ENCODE results near the gene CCSER1. TPM values are rescaled to one million over a fixed set of nuclear protein-coding genes. Genes with fewer than 3 reads are reported as not detected.
A peak's percentile ranks its signal among the peaks of the same experiment; 100 is the strongest.

CCSER1 gene
- total RNA-seq, 1 donor from 2014 or later = 1.4 TPM

DNA sequence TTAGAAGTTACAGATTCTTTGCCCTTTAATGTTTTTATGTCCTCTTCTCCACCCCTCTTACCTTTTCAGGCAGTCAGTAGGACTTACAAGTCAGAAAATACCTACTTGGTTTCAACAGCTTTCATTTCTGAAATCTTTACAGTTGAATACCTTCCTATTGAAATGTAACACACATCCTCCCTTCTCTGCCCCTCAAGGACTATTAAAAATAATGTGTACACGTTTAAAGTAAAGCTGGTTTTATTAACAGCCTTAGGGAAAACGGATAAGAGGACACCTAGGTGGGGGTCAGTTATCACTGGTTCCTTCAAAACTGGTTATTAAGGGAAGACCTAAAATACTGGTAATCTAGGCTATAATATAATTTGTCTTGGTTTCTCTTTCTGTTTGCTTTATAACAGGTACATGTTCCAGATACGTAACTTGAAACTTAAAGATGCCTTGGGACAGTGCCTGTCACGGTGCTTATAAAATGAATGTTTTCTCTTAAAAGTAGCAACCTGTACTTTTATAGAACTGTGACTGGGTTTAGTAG is 1.8 kb downstream of the CCSER1 start:
- Histone ChIP-seq H3K36me3 (ENCODE audit: control insufficient read depth, insufficient read depth, low read length) (no peaks in the 10 kb centered on the region), H3K4me3 (ENCODE audit: low read depth, low read length) (peak overlapping the region; percentile 66), H3K27me3 (ENCODE audit: control insufficient read depth, insufficient read depth, low read length) (no peaks in the 10 kb centered on the region)
- TF ChIP-seq, protein P1, sequence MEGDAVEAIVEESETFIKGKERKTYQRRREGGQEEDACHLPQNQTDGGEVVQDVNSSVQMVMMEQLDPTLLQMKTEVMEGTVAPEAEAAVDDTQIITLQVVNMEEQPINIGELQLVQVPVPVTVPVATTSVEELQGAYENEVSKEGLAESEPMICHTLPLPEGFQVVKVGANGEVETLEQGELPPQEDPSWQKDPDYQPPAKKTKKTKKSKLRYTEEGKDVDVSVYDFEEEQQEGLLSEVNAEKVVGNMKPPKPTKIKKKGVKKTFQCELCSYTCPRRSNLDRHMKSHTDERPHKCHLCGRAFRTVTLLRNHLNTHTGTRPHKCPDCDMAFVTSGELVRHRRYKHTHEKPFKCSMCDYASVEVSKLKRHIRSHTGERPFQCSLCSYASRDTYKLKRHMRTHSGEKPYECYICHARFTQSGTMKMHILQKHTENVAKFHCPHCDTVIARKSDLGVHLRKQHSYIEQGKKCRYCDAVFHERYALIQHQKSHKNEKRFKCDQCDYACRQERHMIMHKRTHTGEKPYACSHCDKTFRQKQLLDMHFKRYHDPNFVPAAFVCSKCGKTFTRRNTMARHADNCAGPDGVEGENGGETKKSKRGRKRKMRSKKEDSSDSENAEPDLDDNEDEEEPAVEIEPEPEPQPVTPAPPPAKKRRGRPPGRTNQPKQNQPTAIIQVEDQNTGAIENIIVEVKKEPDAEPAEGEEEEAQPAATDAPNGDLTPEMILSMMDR (IDR thresholded peaks at IDR 0.05; ENCODE audit: insufficient read depth, low read length, poor library complexity, severe bottlenecking) = no peak
- DNase-seq (ENCODE audit: low read depth) = no peak

DNA sequence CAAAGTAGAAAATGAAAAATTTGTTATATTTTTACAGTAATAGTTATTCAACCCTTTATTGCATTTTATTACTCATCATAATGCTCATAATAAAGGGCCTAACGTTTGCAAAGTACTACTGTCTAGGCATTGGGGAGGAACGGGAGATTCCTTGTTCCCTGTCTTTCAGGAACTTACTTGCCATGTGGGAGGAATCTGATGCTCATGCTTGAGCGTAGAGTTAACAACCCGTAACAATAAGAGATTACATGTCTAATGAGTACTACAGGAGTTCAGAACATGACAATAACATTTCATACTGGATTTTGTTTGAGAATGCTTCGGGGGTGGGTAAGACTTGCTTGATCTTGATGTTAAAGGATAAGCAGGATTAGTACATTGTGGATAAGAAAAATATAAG is 2.9 kb downstream of the CCSER1 start:
- Histone ChIP-seq H3K36me3 (ENCODE audit: control insufficient read depth, insufficient read depth, low read length) (no peaks in the 10 kb centered on the region), H3K27me3 (ENCODE audit: control insufficient read depth, insufficient read depth, low read length) (no peaks in the 10 kb centered on the region), H3K4me3 (ENCODE audit: low read depth, low read length) (no peak overlapping the region)
- DNase-seq (ENCODE audit: low read depth) = no peak
- TF ChIP-seq, protein P1 (IDR thresholded peaks at IDR 0.05; ENCODE audit: insufficient read depth, low read length, poor library complexity, severe bottlenecking) = no peak

DNA sequence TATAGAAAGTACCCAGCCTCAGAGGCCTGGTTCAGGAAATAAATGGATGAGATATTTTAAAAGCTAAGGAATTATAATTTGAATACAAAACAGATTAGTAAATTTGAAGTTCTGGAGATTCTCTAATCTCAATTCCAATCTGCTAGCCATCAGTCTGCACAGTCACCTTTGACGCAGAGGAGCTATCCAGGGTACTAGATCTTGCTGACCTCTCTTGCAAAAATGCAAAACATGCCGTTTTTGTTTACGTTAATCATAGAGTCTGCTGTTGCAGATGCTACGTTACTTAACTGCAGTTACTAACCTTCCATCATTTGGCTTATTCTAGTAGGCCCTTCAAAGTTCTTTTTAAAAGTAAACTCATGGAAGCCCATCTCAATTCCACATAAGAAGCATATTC is 10.4 kb downstream of the CCSER1 start:
- TF ChIP-seq, protein P1 (IDR thresholded peaks at IDR 0.05; ENCODE audit: insufficient read depth, low read length, poor library complexity, severe bottlenecking) = no peak
- H3K36me3 ChIP-seq (ENCODE audit: control insufficient read depth, insufficient read depth, low read length) = no peaks in the 10 kb centered on the region
- H3K4me3 ChIP-seq (ENCODE audit: low read depth, low read length) = no peak overlapping the region
- DNase-seq (ENCODE audit: low read depth) = no peak
- no peaks in the 10 kb centered on the region for H3K27me3 ChIP-seq (ENCODE audit: control insufficient read depth, insufficient read depth, low read length)

DNA sequence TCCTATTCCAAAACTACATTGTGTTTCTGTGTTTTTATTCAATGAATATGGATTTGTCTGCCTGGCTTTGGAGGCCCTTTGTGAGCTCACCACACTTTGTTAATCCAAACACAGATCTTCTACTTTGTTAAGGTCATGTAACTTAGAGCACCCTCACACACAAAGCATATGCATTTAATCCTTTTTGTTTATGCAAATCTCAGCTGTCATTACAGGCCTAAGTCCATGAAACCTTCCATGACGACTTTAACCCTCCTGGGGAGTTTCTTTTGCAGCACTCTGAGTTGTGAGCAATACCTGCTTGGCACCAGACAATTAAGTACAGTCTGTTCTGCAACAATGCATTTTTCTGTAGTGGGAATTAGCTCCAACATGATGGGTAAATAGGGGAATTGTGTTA is 14.9 kb downstream of the CCSER1 start:
- Histone ChIP-seq H3K4me3 (ENCODE audit: low read depth, low read length) (no peak overlapping the region), H3K27me3 (ENCODE audit: control insufficient read depth, insufficient read depth, low read length) (no peaks in the 10 kb centered on the region), H3K36me3 (ENCODE audit: control insufficient read depth, insufficient read depth, low read length) (no peaks in the 10 kb centered on the region)
- DNase-seq (ENCODE audit: low read depth) = no peak
- TF ChIP-seq, protein P1 (IDR thresholded peaks at IDR 0.05; ENCODE audit: insufficient read depth, low read length, poor library complexity, severe bottlenecking) = no peak

DNA sequence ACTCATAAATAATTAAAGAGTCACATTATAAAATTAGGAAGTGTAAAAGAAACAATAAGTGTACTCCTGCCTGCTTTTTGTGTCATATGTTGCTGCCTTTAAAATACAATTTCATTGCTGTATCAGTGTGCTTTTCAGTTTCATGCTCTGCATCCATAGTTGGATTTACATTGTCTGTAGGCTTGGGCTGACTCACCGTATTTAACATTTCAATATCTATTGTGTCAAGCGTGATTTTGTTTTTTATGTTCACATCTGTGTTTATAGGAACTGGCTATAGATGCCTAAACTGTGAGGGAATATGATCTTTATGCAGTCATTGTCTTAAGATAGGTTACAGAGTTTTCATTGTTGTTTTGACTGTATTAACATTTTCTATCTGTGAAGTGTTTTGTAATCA is 18.1 kb downstream of the CCSER1 start:
- Histone ChIP-seq H3K4me3 (ENCODE audit: low read depth, low read length) (no peak overlapping the region), H3K27me3 (ENCODE audit: control insufficient read depth, insufficient read depth, low read length) (no peaks in the 10 kb centered on the region), H3K36me3 (ENCODE audit: control insufficient read depth, insufficient read depth, low read length) (no peaks in the 10 kb centered on the region)
- no peak for DNase-seq (ENCODE audit: low read depth)
- TF ChIP-seq, protein P1 (IDR thresholded peaks at IDR 0.05; ENCODE audit: insufficient read depth, low read length, poor library complexity, severe bottlenecking) = no peak

DNA sequence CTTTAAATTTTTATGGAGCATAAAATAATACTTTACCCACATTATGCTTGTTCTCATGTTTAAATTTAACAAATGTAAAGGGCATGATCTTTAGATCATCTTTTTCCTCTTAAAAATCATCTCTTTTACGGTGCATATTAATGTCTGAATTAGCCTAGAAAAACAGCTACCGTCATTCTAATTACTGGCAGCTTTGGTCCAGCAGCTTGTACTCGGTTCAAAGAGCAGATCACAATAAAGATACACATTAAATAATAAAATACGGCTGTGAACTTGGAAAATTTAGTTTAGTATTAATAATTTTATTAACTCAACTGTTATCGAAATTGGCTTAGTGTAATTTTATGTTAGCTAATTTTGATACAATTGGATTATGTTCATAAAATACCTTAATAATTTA is 19.1 kb downstream of the CCSER1 start:
- DNase-seq (ENCODE audit: low read depth) = no peak
- TF ChIP-seq, protein P1 (IDR thresholded peaks at IDR 0.05; ENCODE audit: insufficient read depth, low read length, poor library complexity, severe bottlenecking) = no peak
- Histone ChIP-seq H3K36me3 (ENCODE audit: control insufficient read depth, insufficient read depth, low read length) (no peaks in the 10 kb centered on the region), H3K27me3 (ENCODE audit: control insufficient read depth, insufficient read depth, low read length) (no peaks in the 10 kb centered on the region), H3K4me3 (ENCODE audit: low read depth, low read length) (no peak overlapping the region)

Data from kidney epithelial cell (primary cell).